Uterus (tissue), 2 donors: ENCODE measurements around the gene FYN.

ENCODE experiments used
- CTCF ChIP-seq, 4 experiments: fragments of 200-600 bp in 2 of 4; fragments of 450-650 bp in 2 of 4; sonication (generic) in 2 of 4; IDR thresholded peaks; one replicate each; pipeline ENCODE4 v1.5.1; 2016 to 2019; ENCODE audit warnings: antibody characterized with exemption in 4 of 4, mild to moderate bottlenecking in 2 of 4, moderate library complexity in 1 of 4
- POLR2A ChIP-seq, 2 donors: fragments of 450-650 bp; IDR thresholded peaks; one replicate each; pipeline ENCODE4 v1.6.1; 2016; ENCODE audit warnings: antibody characterized with exemption in 2 of 2, mild to moderate bottlenecking in 1 of 2, moderate library complexity in 1 of 2

GRCh38 chr6:111808493-111808892, 64.8 kb downstream of the FYN start:
- TF ChIP-seq POLR2A (IDR thresholded peaks at IDR 0.05) (no peak), CTCF (IDR thresholded peaks at IDR 0.05) (no peak)
